A673 (cell line): ENCODE measurements around the gene LONP2.

Experiments used
- CTCF ChIP-seq: fragments of 300-800, 200-600 bp; sonication (generic); conservative IDR thresholded peaks from 2 replicates; pipeline ENCODE4 v1.5.1; 2017; ENCODE audit warnings: low read depth, mild to moderate bottlenecking, antibody characterized with exemption, low read length, moderate library complexity, mixed read lengths
- EZH2 ChIP-seq: fragments of 200-600 bp; sonication (generic); IDR thresholded peaks from 2 replicates; pipeline ENCODE4 v1.6.1; 2017; ENCODE audit warnings: borderline replicate concordance, low read depth, mild to moderate bottlenecking, mixed read lengths, antibody characterized with exemption, low read length; ENCODE audit not compliant: poor library complexity, severe bottlenecking

- TF ChIP-seq CTCF: no peak
- TF ChIP-seq EZH2: no peak
These were observed 47.7 kb downstream of the LONP2 start for GRCh38 chr16:48291754-48292153.
